NCI-H128 (cell line): ENCODE results near the gene PTPRN2.
"Not testable (repeated sequence)": the region's sequence is repeated elsewhere in the genome, so short reads cannot be mapped to it uniquely, and the experiment has no call there.

Source experiments
- DNase-seq: peaks from one replicate; lab custom pipeline; 2025; ENCODE audit not compliant: unreplicated experiment; lab: John Stamatoyannopoulos, UW

The PTPRN2 gene

GRCh38 chr7:158209435-158209834, 378.2 kb downstream of the PTPRN2 start:
- DNase-seq: no peak

GRCh38 chr7:158206341-158206740, 381.3 kb downstream of the PTPRN2 start:
- no peak for DNase-seq

GRCh38 chr7:158204453-158204852, 383.2 kb downstream of the PTPRN2 start:
- DNase-seq: no peak

GRCh38 chr7:158203948-158204347, 383.7 kb downstream of the PTPRN2 start:
- not testable (repeated sequence) for DNase-seq

GRCh38 chr7:158194365-158194900, 393.2 kb downstream of the PTPRN2 start:
- no peak for DNase-seq

GRCh38 chr7:158193446-158193845, 394.2 kb downstream of the PTPRN2 start:
- no peak for DNase-seq

- no peak for DNase-seq
Measured at GRCh38 chr7:158192956-158193355, 394.7 kb downstream of the PTPRN2 start.

- DNase-seq: no peak
Measured at GRCh38 chr7:158192184-158192835, 395.3 kb downstream of the PTPRN2 start.

- DNase-seq: no peak
Measured at GRCh38 chr7:158191671-158192070, 396.0 kb downstream of the PTPRN2 start.

- DNase-seq: no peak
Measured at GRCh38 chr7:158190756-158191155, 396.9 kb downstream of the PTPRN2 start.

- no peak for DNase-seq
Measured at GRCh38 chr7:158188676-158189075, 398.9 kb downstream of the PTPRN2 start.

GRCh38 chr7:158187694-158187994, 400.0 kb downstream of the PTPRN2 start:
- no peak for DNase-seq

GRCh38 chr7:158186864-158187693, 400.5 kb downstream of the PTPRN2 start:
- no peak for DNase-seq

GRCh38 chr7:158186406-158186805, 401.2 kb downstream of the PTPRN2 start:
- no peak for DNase-seq

- no peak for DNase-seq
Measured at GRCh38 chr7:158185653-158186052, 402.0 kb downstream of the PTPRN2 start.

GRCh38 chr7:158183431-158183830, 404.2 kb downstream of the PTPRN2 start:
- DNase-seq: no peak

- DNase-seq: no peak
Measured at GRCh38 chr7:158176561-158177173, 411.0 kb downstream of the PTPRN2 start.

- no peak for DNase-seq
Measured at GRCh38 chr7:158175779-158176178, 411.8 kb downstream of the PTPRN2 start.

- no peak for DNase-seq
Measured at GRCh38 chr7:158174947-158175346, 412.7 kb downstream of the PTPRN2 start.

- no peak for DNase-seq
Measured at GRCh38 chr7:158167373-158167772, 420.2 kb downstream of the PTPRN2 start.

GRCh38 chr7:158166386-158167340, 421.0 kb downstream of the PTPRN2 start:
- DNase-seq: no peak
